ENCODE measurements around the gene HOXC6. TPM values are rescaled to one million over a fixed set of nuclear protein-coding genes. Genes with fewer than 3 reads are reported as not detected.
A peak's percentile ranks its signal among the peaks of the same experiment; 100 is the strongest.

HOXC6 gene
- total and polyA plus RNA-seq, 9 of the 15 experiments (the other 6 are each of a cell fraction or from before 2014, with no cell fraction given) = 0.06 to 4.0 (median 1.4) TPM

DNA sequence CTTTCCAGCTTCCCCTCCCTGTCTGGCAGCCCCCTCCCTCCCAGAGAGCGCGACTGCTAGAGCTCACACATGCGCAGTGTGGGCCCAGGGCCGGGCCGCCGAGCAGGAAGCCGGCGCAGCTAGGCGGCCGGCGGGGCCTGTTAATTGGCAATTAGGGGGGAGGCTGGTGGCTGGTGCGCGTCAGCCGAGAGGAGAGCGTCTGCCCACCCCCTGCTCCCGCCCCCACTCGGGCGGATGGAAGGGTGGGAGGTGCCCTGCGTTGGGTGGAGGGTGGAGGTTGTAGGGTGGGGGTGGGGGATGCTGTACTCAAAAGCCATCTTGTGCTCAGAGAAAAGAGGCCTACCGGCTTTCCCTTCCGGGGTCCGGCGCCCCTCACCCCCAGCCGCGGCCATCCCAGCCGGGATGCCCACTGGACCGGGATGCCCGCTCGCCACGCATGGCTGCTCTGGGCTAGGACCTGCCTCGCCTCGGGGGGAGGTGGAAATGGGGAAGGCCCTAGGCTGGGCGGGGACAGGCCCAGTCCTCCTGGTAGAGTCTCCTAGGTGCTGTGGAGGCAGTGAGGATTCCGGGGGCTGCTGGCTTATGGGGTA, 10.3 kb upstream of the HOXC6 start (continued):
- no peak for TF ChIP-seq BCL6 (CRISPR knock-in tag; IDR thresholded peaks at IDR 0.05)
- no peak for TF ChIP-seq ZNF134 (CRISPR knock-in tag; conservative IDR thresholded peaks at IDR 0.05)
- no peak for TF ChIP-seq KDM1A (IDR thresholded peaks at IDR 0.05)
- TF ChIP-seq HSF4 (CRISPR knock-in tag; IDR thresholded peaks at IDR 0.05; ENCODE audit: borderline replicate concordance) = no peak
- TF ChIP-seq CEBPB (tag; IDR thresholded peaks at IDR 0.05) = no peak
- no peak for TF ChIP-seq SETDB1 (IDR thresholded peaks at IDR 0.05; ENCODE audit: low read length)
- TF ChIP-seq, protein P1, sequence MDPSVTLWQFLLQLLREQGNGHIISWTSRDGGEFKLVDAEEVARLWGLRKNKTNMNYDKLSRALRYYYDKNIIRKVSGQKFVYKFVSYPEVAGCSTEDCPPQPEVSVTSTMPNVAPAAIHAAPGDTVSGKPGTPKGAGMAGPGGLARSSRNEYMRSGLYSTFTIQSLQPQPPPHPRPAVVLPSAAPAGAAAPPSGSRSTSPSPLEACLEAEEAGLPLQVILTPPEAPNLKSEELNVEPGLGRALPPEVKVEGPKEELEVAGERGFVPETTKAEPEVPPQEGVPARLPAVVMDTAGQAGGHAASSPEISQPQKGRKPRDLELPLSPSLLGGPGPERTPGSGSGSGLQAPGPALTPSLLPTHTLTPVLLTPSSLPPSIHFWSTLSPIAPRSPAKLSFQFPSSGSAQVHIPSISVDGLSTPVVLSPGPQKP (CRISPR knock-in tag; IDR thresholded peaks at IDR 0.05) = no peak
- TF ChIP-seq TRIM24 (IDR thresholded peaks at IDR 0.05) = no peak
- no peak for TF ChIP-seq NCOA2 (IDR thresholded peaks at IDR 0.05; ENCODE audit: partially characterized antibody in 2 of 2)
- no peak for TF ChIP-seq ZNF696 (CRISPR knock-in tag; conservative IDR thresholded peaks at IDR 0.05)
- TF ChIP-seq, protein P2, sequence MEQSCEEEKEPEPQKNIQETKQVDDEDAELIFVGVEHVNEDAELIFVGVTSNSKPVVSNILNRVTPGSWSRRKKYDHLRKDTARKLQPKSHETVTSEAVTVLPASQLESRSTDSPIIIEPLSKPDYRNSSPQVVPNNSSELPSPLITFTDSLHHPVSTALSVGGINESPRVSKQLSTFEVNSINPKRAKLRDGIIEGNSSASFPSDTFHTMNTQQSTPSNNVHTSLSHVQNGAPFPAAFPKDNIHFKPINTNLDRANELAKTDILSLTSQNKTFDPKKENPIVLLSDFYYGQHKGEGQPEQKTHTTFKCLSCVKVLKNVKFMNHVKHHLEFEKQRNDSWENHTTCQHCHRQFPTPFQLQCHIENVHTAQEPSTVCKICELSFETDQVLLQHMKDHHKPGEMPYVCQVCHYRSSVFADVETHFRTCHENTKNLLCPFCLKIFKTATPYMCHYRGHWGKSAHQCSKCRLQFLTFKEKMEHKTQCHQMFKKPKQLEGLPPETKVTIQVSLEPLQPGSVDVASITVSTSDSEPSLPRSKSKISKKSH (CRISPR knock-in tag; IDR thresholded peaks at IDR 0.05) = no peak
- TF ChIP-seq FIP1L1 (IDR thresholded peaks at IDR 0.05; ENCODE audit: low read depth, low read length, poor library complexity, severe bottlenecking) = no peak
- TF ChIP-seq SAP30 (IDR thresholded peaks at IDR 0.05; ENCODE audit: borderline replicate concordance, insufficient read depth, low read depth, low read length, poor library complexity, severe bottlenecking) = no peak
- TF ChIP-seq SMARCA5 (IDR thresholded peaks at IDR 0.05) = 0 out of 2 replicates have a peak, but pooled peaks have one; percentile 33
- TF ChIP-seq XRCC4 (IDR thresholded peaks at IDR 0.05; ENCODE audit: extremely low read depth, insufficient read depth, insufficient read length) = no peak
- TF ChIP-seq ZNF232 (CRISPR knock-in tag; IDR thresholded peaks at IDR 0.05) = no peak
- peak; percentile 56 for TF ChIP-seq ELF1 (tag; IDR thresholded peaks at IDR 0.05)
- no peak for TF ChIP-seq ZNF707 (CRISPR knock-in tag; conservative IDR thresholded peaks at IDR 0.05)
- 0 out of 2 replicates have a peak, but pooled peaks have one; percentile 56 for TF ChIP-seq L3MBTL2 (IDR thresholded peaks at IDR 0.05)
- TF ChIP-seq HNRNPLL (IDR thresholded peaks at IDR 0.05; ENCODE audit: low read depth, low read length, poor library complexity, severe bottlenecking) = no peak
- no peak for TF ChIP-seq ESRRB (CRISPR knock-in tag; IDR thresholded peaks at IDR 0.05; ENCODE audit: borderline replicate concordance)
- TF ChIP-seq CBX8 (IDR thresholded peaks at IDR 0.05; ENCODE audit: borderline replicate concordance, extremely low read depth, low read depth, low read length, poor library complexity, severe bottlenecking) = no peak
- no peak for TF ChIP-seq ZNF140 (CRISPR knock-in tag; IDR thresholded peaks at IDR 0.05)
- TF ChIP-seq ZNF408 (CRISPR knock-in tag; IDR thresholded peaks at IDR 0.05; ENCODE audit: low read depth) = no peak
- peak; percentile 26 for TF ChIP-seq KDM5B (IDR thresholded peaks at IDR 0.05; ENCODE audit: insufficient replicate concordance, low read depth, low read length)
- TF ChIP-seq, protein P3, sequence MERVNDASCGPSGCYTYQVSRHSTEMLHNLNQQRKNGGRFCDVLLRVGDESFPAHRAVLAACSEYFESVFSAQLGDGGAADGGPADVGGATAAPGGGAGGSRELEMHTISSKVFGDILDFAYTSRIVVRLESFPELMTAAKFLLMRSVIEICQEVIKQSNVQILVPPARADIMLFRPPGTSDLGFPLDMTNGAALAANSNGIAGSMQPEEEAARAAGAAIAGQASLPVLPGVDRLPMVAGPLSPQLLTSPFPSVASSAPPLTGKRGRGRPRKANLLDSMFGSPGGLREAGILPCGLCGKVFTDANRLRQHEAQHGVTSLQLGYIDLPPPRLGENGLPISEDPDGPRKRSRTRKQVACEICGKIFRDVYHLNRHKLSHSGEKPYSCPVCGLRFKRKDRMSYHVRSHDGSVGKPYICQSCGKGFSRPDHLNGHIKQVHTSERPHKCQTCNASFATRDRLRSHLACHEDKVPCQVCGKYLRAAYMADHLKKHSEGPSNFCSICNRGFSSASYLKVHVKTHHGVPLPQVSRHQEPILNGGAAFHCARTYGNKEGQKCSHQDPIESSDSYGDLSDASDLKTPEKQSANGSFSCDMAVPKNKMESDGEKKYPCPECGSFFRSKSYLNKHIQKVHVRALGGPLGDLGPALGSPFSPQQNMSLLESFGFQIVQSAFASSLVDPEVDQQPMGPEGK (CRISPR knock-in tag; IDR thresholded peaks at IDR 0.05; ENCODE audit: borderline replicate concordance) = no peak
